Mesendoderm (in vitro differentiated cells): ENCODE data around the gene ST7L.

Experiments used
- DNase-seq: peaks from one replicate; pipeline ENCODE4 v3.0.0; 2013
- H2AK5ac ChIP-seq: 2 replicates; pipeline ENCODE4 v1.6.1; 2013; ENCODE audit warnings: low read length, inconsistent platforms
- H2BK120ac ChIP-seq: 2 replicates; pipeline ENCODE4 v1.6.1; 2013; ENCODE audit warnings: low read depth, mild to moderate bottlenecking, low read length, moderate library complexity, mixed read lengths
- H2BK15ac ChIP-seq: replicated peaks from 2 replicates; pipeline ENCODE4 v1.6.1; 2013; ENCODE audit warnings: low read depth, mild to moderate bottlenecking, moderate library complexity
- H2BK5ac ChIP-seq: 2 replicates; pipeline ENCODE4 v1.6.1; 2013; ENCODE audit warnings: low read length, inconsistent platforms
- H3K18ac ChIP-seq: 2 replicates; pipeline ENCODE4 v1.6.1; 2013; ENCODE audit warnings: mild to moderate bottlenecking, low read length, mixed read lengths
- H3K23ac ChIP-seq: one replicate; pipeline ENCODE4 v1.6.1; 2013; ENCODE audit warnings: low read length
- H3K27ac ChIP-seq: 2 replicates; pipeline ENCODE4 v1.5.1; 2013; ENCODE audit warnings: low read depth, mild to moderate bottlenecking, inconsistent platforms, low read length, moderate library complexity
- H3K27me3 ChIP-seq: 2 replicates; pipeline ENCODE4 v1.6.1; 2013; ENCODE audit warnings: low read length, control low read depth, mild to moderate bottlenecking, inconsistent platforms; ENCODE audit not compliant: insufficient read depth, poor library complexity
- H3K36me3 ChIP-seq: 2 replicates; pipeline ENCODE4 v1.6.1; 2013; ENCODE audit warnings: low read length, inconsistent platforms; ENCODE audit not compliant: control insufficient read depth, insufficient read depth
- H3K4ac ChIP-seq: one replicate; pipeline ENCODE4 v1.6.1; 2013; ENCODE audit warnings: low read depth, mild to moderate bottlenecking, low read length, moderate library complexity
- H3K4me1 ChIP-seq: 2 replicates; pipeline ENCODE4 v1.6.1; 2013; ENCODE audit warnings: low read depth, low read length, inconsistent platforms; ENCODE audit not compliant: control insufficient read depth
- H3K4me2 ChIP-seq: 2 replicates; pipeline ENCODE4 v1.6.1; 2013; ENCODE audit warnings: low read length
- H3K4me3 ChIP-seq: 2 replicates; pipeline ENCODE4 v1.5.1; 2013; ENCODE audit warnings: mild to moderate bottlenecking, low read length
- H3K56ac ChIP-seq: one replicate; pipeline ENCODE4 v1.6.1; 2013; ENCODE audit warnings: low read length
- H3K79me1 ChIP-seq: 2 replicates; pipeline ENCODE4 v1.6.1; 2013; ENCODE audit warnings: low read length, inconsistent platforms
- H3K79me2 ChIP-seq: 2 replicates; pipeline ENCODE4 v1.6.1; 2013; ENCODE audit warnings: mild to moderate bottlenecking, low read length; ENCODE audit not compliant: control insufficient read depth, insufficient read depth
- H3K9ac ChIP-seq: 2 replicates; pipeline ENCODE4 v1.6.1; 2013; ENCODE audit warnings: low read length, inconsistent platforms
- H4K5ac ChIP-seq: one replicate; pipeline ENCODE4 v1.6.1; 2013; ENCODE audit warnings: low read length
- H4K8ac ChIP-seq: one replicate; pipeline ENCODE4 v1.6.1; 2013; ENCODE audit warnings: low read depth, mild to moderate bottlenecking, control low read depth, low read length, moderate library complexity
- WGBS: extraction: QIAGEN DNeasy Blood & Tissue Kit; methylation state at CpG from one replicate; pipeline ENCODE4 v1.1.7; 2013; ENCODE audit warnings: low lambda C conversion rate, missing lambda C conversion rate; ENCODE audit not compliant: insufficient coverage; ENCODE audit errors: extremely low coverage; 5-methylcytosine and 5-hydroxymethylcytosine counted together

The ST7L gene

DNA sequence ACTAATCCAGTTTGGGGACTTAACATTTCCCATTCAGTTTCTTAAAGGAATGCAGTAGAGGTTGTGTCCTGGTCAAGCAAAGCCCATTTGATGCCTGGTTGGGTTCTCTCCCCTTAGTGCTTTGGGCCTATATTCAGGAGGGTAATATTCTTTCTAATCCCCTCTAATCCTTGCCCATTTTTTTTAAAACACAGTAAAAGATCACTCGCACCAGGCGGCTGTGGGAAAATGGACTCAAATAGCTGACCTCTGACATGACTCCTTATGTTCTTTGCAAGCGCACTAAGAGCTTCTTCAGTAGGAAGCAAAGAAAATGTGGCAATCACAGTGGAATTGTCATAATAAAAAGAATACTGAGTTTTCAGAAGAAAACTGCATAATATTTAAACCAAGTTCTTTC lies 60.3 kb downstream of the ST7L start:
- H2BK15ac ChIP-seq: no peak overlapping the region
- H3K27ac ChIP-seq: no peak overlapping the region
- no peak overlapping the region for H2BK120ac ChIP-seq
- H3K9ac ChIP-seq: no peak overlapping the region
- H3K56ac ChIP-seq: no peak overlapping the region
- no peaks in the 10 kb centered on the region for H3K27me3 ChIP-seq
- no peak overlapping the region for H2AK5ac ChIP-seq
- no peak overlapping the region for H4K8ac ChIP-seq
- H3K4me1 ChIP-seq: no peaks in the 10 kb centered on the region
- H3K23ac ChIP-seq: no peak overlapping the region
- H3K4me2 ChIP-seq: no peak overlapping the region
- no peak overlapping the region for H3K18ac ChIP-seq
- H3K79me1 ChIP-seq: no peaks in the 10 kb centered on the region
- H4K5ac ChIP-seq: no peak overlapping the region
- no peak overlapping the region for H2BK5ac ChIP-seq
- no peaks in the 10 kb centered on the region for H3K36me3 ChIP-seq
- no peak for DNase-seq
- H3K79me2 ChIP-seq: no peaks in the 10 kb centered on the region
- WGBS: no CpG with 5 or more reads among the region's 3 CpGs
- H3K4ac ChIP-seq: no peak overlapping the region
- H3K4me3 ChIP-seq: no peak overlapping the region

GRCh38 chr1:112557385-112557784 lies 61.6 kb downstream of the ST7L start:
- H3K27ac ChIP-seq: no peak overlapping the region
- WGBS: no CpG with 5 or more reads among the region's 1 CpG
- no peak for DNase-seq
- no peak overlapping the region for H2BK15ac ChIP-seq
- no peaks in the 10 kb centered on the region for H3K36me3 ChIP-seq
- H3K56ac ChIP-seq: no peak overlapping the region
- no peak overlapping the region for H3K18ac ChIP-seq
- no peaks in the 10 kb centered on the region for H3K79me1 ChIP-seq
- no peak overlapping the region for H2BK5ac ChIP-seq
- H4K8ac ChIP-seq: no peak overlapping the region
- no peak overlapping the region for H2BK120ac ChIP-seq
- H3K4me2 ChIP-seq: no peak overlapping the region
- no peak overlapping the region for H2AK5ac ChIP-seq
- no peak overlapping the region for H3K4ac ChIP-seq
- H3K4me3 ChIP-seq: no peak overlapping the region
- no peak overlapping the region for H3K9ac ChIP-seq
- no peak overlapping the region for H3K23ac ChIP-seq
- no peaks in the 10 kb centered on the region for H3K27me3 ChIP-seq
- H4K5ac ChIP-seq: no peak overlapping the region
- H3K4me1 ChIP-seq: no peaks in the 10 kb centered on the region
- H3K79me2 ChIP-seq: no peaks in the 10 kb centered on the region

GRCh38 chr1:112554411-112554810 lies 64.5 kb downstream of the ST7L start:
- Histone ChIP-seq H3K9ac (no peak overlapping the region), H2BK15ac (no peak overlapping the region), H3K79me1 (no peaks in the 10 kb centered on the region), H3K36me3 (no peaks in the 10 kb centered on the region), H4K8ac (no peak overlapping the region), H3K4ac (no peak overlapping the region), H3K27me3 (no peaks in the 10 kb centered on the region), H2AK5ac (no peak overlapping the region), H3K18ac (no peak overlapping the region), H2BK120ac (no peak overlapping the region), H2BK5ac (no peak overlapping the region), H3K4me2 (no peak overlapping the region), H3K4me1 (no peaks in the 10 kb centered on the region), H4K5ac (no peak overlapping the region), H3K27ac (no peak overlapping the region), H3K4me3 (no peak overlapping the region), H3K23ac (no peak overlapping the region), H3K79me2 (no peaks in the 10 kb centered on the region), H3K56ac (no peak overlapping the region)
- DNase-seq: no peak

DNA sequence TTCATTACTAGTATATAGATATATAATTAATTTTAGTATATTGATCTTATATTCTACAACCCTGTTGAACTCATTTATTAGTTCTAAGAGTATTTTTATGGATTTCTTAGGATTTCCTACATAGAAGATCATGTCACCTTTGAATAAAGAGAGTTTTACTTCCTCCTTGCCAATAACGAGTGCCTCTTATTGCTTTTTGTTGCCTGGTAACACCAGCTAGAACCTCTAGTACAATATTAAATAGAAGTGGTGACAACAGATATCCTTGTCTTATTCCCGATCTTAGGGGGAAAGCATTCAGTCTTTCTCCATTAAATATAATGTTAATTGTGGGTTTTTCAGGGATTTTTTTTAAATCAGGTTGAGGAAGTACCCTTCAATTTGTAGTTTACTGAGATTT lies 69.4 kb downstream of the ST7L start:
- Histone ChIP-seq H3K4me1 (no peaks in the 10 kb centered on the region), H2BK5ac (no peak overlapping the region), H3K4ac (no peak overlapping the region), H3K4me2 (no peak overlapping the region), H3K56ac (no peak overlapping the region), H3K9ac (no peak overlapping the region), H2AK5ac (no peak overlapping the region), H3K23ac (no peak overlapping the region), H3K27ac (no peak overlapping the region), H2BK120ac (no peak overlapping the region), H3K4me3 (no peak overlapping the region), H3K79me2 (no peaks in the 10 kb centered on the region), H4K8ac (no peak overlapping the region), H3K27me3 (no peaks in the 10 kb centered on the region), H3K79me1 (no peaks in the 10 kb centered on the region), H3K18ac (no peak overlapping the region), H3K36me3 (no peaks in the 10 kb centered on the region), H4K5ac (no peak overlapping the region), H2BK15ac (no peak overlapping the region)
- no CpG with 5 or more reads among the region's 2 CpGs for WGBS
- no peak for DNase-seq

DNA sequence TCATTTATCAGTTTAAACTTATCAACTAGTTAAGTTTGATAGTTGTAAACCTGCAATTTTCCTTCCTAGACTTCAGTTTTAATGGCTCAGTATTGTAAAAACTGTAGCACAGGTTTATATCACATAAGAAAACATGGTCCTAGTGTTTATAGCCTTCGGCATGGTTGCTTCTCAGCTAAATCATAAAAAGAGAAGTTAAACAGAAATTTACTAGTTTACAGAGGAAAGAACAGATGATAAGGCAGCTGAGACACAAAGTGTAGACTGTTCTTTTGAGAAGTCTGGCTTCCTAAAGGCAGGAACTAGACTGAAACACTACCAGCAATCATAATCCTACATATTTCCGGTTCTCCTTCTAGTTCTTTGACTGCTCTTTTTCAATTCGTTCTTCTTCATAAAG lies 70.4 kb downstream of the ST7L start:
- H4K8ac ChIP-seq: no peak overlapping the region
- H3K4me1 ChIP-seq: no peaks in the 10 kb centered on the region
- WGBS: no CpG with 5 or more reads among the region's 3 CpGs
- H3K4me3 ChIP-seq: no peak overlapping the region
- H2BK15ac ChIP-seq: no peak overlapping the region
- H3K4ac ChIP-seq: no peak overlapping the region
- H3K79me1 ChIP-seq: no peaks in the 10 kb centered on the region
- no peaks in the 10 kb centered on the region for H3K36me3 ChIP-seq
- no peak for DNase-seq
- no peak overlapping the region for H2AK5ac ChIP-seq
- H3K18ac ChIP-seq: no peak overlapping the region
- H2BK5ac ChIP-seq: no peak overlapping the region
- H3K4me2 ChIP-seq: no peak overlapping the region
- no peak overlapping the region for H3K9ac ChIP-seq
- no peak overlapping the region for H3K23ac ChIP-seq
- H3K79me2 ChIP-seq: no peaks in the 10 kb centered on the region
- no peak overlapping the region for H4K5ac ChIP-seq
- H3K56ac ChIP-seq: no peak overlapping the region
- H2BK120ac ChIP-seq: no peak overlapping the region
- no peak overlapping the region for H3K27ac ChIP-seq
- H3K27me3 ChIP-seq: no peaks in the 10 kb centered on the region

- Histone ChIP-seq H3K4me3 (no peak overlapping the region), H3K9ac (no peak overlapping the region), H3K4me1 (no peaks in the 10 kb centered on the region), H3K79me1 (no peaks in the 10 kb centered on the region), H3K27me3 (no peaks in the 10 kb centered on the region), H3K4ac (no peak overlapping the region), H3K79me2 (no peaks in the 10 kb centered on the region), H3K27ac (no peak overlapping the region), H3K36me3 (no peaks in the 10 kb centered on the region), H3K4me2 (no peak overlapping the region), H3K23ac (no peak overlapping the region), H2BK5ac (no peak overlapping the region), H2AK5ac (no peak overlapping the region), H4K5ac (no peak overlapping the region), H3K18ac (no peak overlapping the region), H2BK15ac (no peak overlapping the region), H4K8ac (no peak overlapping the region), H3K56ac (no peak overlapping the region), H2BK120ac (no peak overlapping the region)
- WGBS: no CpG with 5 or more reads among the region's 2 CpGs
- no peak for DNase-seq
Observed at GRCh38 chr1:112546076-112546475, 72.9 kb downstream of the ST7L start.
